C4-2B (cell line): ENCODE data around the gene DPP8.

Experiments
- H3K27ac ChIP-seq: fragments of 450-650 bp; 2 replicates; pipeline ENCODE4 v1.5.1; 2017
- CTCF ChIP-seq: fragments of 450-650 bp; conservative IDR thresholded peaks from 2 replicates; pipeline ENCODE4 v1.5.1; 2017; ENCODE audit warnings: mild to moderate bottlenecking
- ZFX ChIP-seq: fragments of 450-650 bp; IDR thresholded peaks from 2 replicates; pipeline ENCODE4 v1.6.1; 2017

DPP8 gene

GRCh38 chr15:65420975-65421359 lies 96.5 kb downstream of the DPP8 start:
- TF ChIP-seq ZFX (no peak), CTCF (no peak)
- H3K27ac ChIP-seq = no peak overlapping the region

- TF ChIP-seq CTCF (no peak), ZFX (no peak)
Observed at GRCh38 chr15:65418596-65418995, 98.9 kb downstream of the DPP8 start.

GRCh38 chr15:65416845-65417416 lies 100.6 kb downstream of the DPP8 start:
- TF ChIP-seq CTCF (no peak), ZFX (no peak)
- H3K27ac ChIP-seq = no peak overlapping the region

More at GRCh38 chr15:65418596-65418995, 98.9 kb downstream of the DPP8 start:
- no peak overlapping the region for H3K27ac ChIP-seq

GRCh38 chr15:65414841-65415621 lies 102.5 kb downstream of the DPP8 start:
- TF ChIP-seq ZFX = no peak
- TF ChIP-seq CTCF = no peak
- no peak overlapping the region for H3K27ac ChIP-seq

GRCh38 chr15:65413760-65414144 lies 103.7 kb downstream of the DPP8 start:
- TF ChIP-seq ZFX = no peak
- no peak for TF ChIP-seq CTCF
- H3K27ac ChIP-seq = no peak overlapping the region

- no peak for TF ChIP-seq ZFX
- TF ChIP-seq CTCF = no peak
- no peak overlapping the region for H3K27ac ChIP-seq
Observed at GRCh38 chr15:65413051-65413759, 104.3 kb downstream of the DPP8 start.

- H3K27ac ChIP-seq = no peak overlapping the region
- TF ChIP-seq ZFX (no peak), CTCF (no peak)
Observed at GRCh38 chr15:65412556-65412955, 104.9 kb downstream of the DPP8 start.
